Measurements from ENCODE around the gene CCDC186. TPM values are rescaled to one million over a fixed set of nuclear protein-coding genes. Genes with fewer than 3 reads are reported as not detected.

The CCDC186 gene
- total and polyA plus RNA-seq, 9 donors: 4.4 to 31.2 (median 17.4) TPM

- Histone ChIP-seq H3K27me3 (no peaks in the 10 kb centered on the region), H3K4me1 (ENCODE audit: insufficient read depth) (no peaks in the 10 kb centered on the region), H3K4me3 (no peak overlapping the region), H3K9me3 (no peaks in the 10 kb centered on the region), H3K27ac (no peak overlapping the region), H3K36me3 (no peaks in the 10 kb centered on the region)
- TF ChIP-seq EP300 (IDR thresholded peaks at IDR 0.05) (no peak), CTCF (IDR thresholded peaks at IDR 0.05) (no peak), POLR2A (IDR thresholded peaks at IDR 0.05) (no peak)
- no peak for DNase-seq
- WGBS, 3 donors: 89 to 94% (median 90%) methylated on average over 1 of the region's 1 CpG
- intact Hi-C loops (cut with DNase I): no loop called here
These were observed 41.0 kb upstream of the CCDC186 start for GRCh38 chr10:114215033-114215432.

GRCh38 chr10:114212153-114212552 lies 38.1 kb upstream of the CCDC186 start:
- DNase-seq: no peak
- no peaks in the 10 kb centered on the region for H3K4me1 ChIP-seq (ENCODE audit: insufficient read depth)
- 79 to 93% (median 81%) methylated on average over 2 of the region's 2 CpGs for WGBS, 3 donors
- H3K9me3 ChIP-seq: no peaks in the 10 kb centered on the region
- no peaks in the 10 kb centered on the region for H3K36me3 ChIP-seq
- H3K27ac ChIP-seq: no peak overlapping the region
- intact Hi-C loops (cut with DNase I): no loop called here
- no peak overlapping the region for H3K4me3 ChIP-seq
- no peak for TF ChIP-seq CTCF (IDR thresholded peaks at IDR 0.05)
- no peaks in the 10 kb centered on the region for H3K27me3 ChIP-seq

- Histone ChIP-seq H3K4me1 (ENCODE audit: insufficient read depth) (no peaks in the 10 kb centered on the region), H3K27me3 (no peaks in the 10 kb centered on the region), H3K36me3 (no peaks in the 10 kb centered on the region), H3K27ac (no peak overlapping the region), H3K4me3 (no peak overlapping the region), H3K9me3 (no peaks in the 10 kb centered on the region)
- no peak for TF ChIP-seq CTCF (IDR thresholded peaks at IDR 0.05)
- TF ChIP-seq POLR2A (IDR thresholded peaks at IDR 0.05): no peak
- TF ChIP-seq EP300 (IDR thresholded peaks at IDR 0.05): no peak
- DNase-seq: no peak
- 94 to 96% (median 96%) methylated on average over 2 of the region's 2 CpGs for WGBS, 3 donors
- intact Hi-C loops (cut with DNase I): no loop called here
These were observed 34.3 kb upstream of the CCDC186 start for GRCh38 chr10:114208351-114208750.

- DNase-seq: no peak
- Histone ChIP-seq H3K4me3 (no peak overlapping the region), H3K36me3 (no peaks in the 10 kb centered on the region), H3K27ac (no peak overlapping the region), H3K27me3 (no peaks in the 10 kb centered on the region), H3K9me3 (no peaks in the 10 kb centered on the region), H3K4me1 (ENCODE audit: insufficient read depth) (no peaks in the 10 kb centered on the region)
- intact Hi-C loops (cut with DNase I): no loop called here
- TF ChIP-seq EP300 (IDR thresholded peaks at IDR 0.05): no peak
- TF ChIP-seq POLR2A (IDR thresholded peaks at IDR 0.05): no peak
- TF ChIP-seq CTCF (IDR thresholded peaks at IDR 0.05): no peak
- 92 to 98% (median 96%) methylated on average over 1 of the region's 1 CpG for WGBS, 3 donors
These were observed 33.3 kb upstream of the CCDC186 start for GRCh38 chr10:114207349-114207748.

- Histone ChIP-seq H3K27me3 (no peaks in the 10 kb centered on the region), H3K27ac (no peak overlapping the region), H3K36me3 (no peaks in the 10 kb centered on the region), H3K4me1 (ENCODE audit: insufficient read depth) (no peaks in the 10 kb centered on the region), H3K9me3 (no peaks in the 10 kb centered on the region), H3K4me3 (no peak overlapping the region)
- intact Hi-C loops (cut with DNase I): no loop called here
- TF ChIP-seq CTCF (IDR thresholded peaks at IDR 0.05) (no peak), EP300 (IDR thresholded peaks at IDR 0.05) (no peak), POLR2A (IDR thresholded peaks at IDR 0.05) (no peak)
- 65 to 96% (median 69%) methylated on average over 2 of the region's 2 CpGs for WGBS, 3 donors
- no peak for DNase-seq
These were observed 32.9 kb upstream of the CCDC186 start for GRCh38 chr10:114206902-114207301.
